CD4-positive, alpha-beta T cell treated with Interleukin-17A for 1 hour (primary cell): ENCODE measurements around the gene RGL2.
A peak's percentile ranks its signal among the peaks of the same experiment; 100 is the strongest.
"Not testable (repeated sequence)": the region's sequence is repeated elsewhere in the genome, so short reads cannot be mapped to it uniquely, and the experiment has no call there.

ENCODE experiments used
- DNase-seq: peaks from one replicate; pipeline ENCODE4 v3.0.0-alpha.2; 2020

Gene RGL2

GRCh38 chr6:33272275-33273128 lies 26.2 kb downstream of the RGL2 start:
- peak; percentile 37 for DNase-seq

- DNase-seq, result peak; percentile 98
Measured at GRCh38 chr6:33271468-33272274, 27.1 kb downstream of the RGL2 start, which contains the start of the genes RPS18 and VPS52. Gene RPS18, plus strand, starts transcription at chr6:33272075. Its CDS starts 45 bp downstream, at chr6:33272120. Gene VPS52, minus strand, starts transcription at chr6:33271876. Its CDS starts 201 bp downstream, at chr6:33271675.

GRCh38 chr6:33271117-33271467 lies 27.6 kb downstream of the RGL2 start:
- no peak for DNase-seq

- DNase-seq, result no peak
Measured at GRCh38 chr6:33264015-33264414, 34.7 kb downstream of the RGL2 start.

GRCh38 chr6:33262490-33262889 lies 36.3 kb downstream of the RGL2 start:
- not testable (repeated sequence) for DNase-seq

- DNase-seq, result no peak
Measured at GRCh38 chr6:33259032-33259431, 39.7 kb downstream of the RGL2 start.

- DNase-seq, result no peak
Measured at GRCh38 chr6:33254591-33254990, 44.2 kb downstream of the RGL2 start.

- DNase-seq, result no peak
Measured at GRCh38 chr6:33252759-33253158, 46.0 kb downstream of the RGL2 start.

- no peak for DNase-seq
Measured at GRCh38 chr6:33251395-33252012, 47.2 kb downstream of the RGL2 start.

- no peak for DNase-seq
Measured at GRCh38 chr6:33250731-33251130, 48.0 kb downstream of the RGL2 start.

GRCh38 chr6:33249732-33250630 lies 48.8 kb downstream of the RGL2 start:
- no peak for DNase-seq

- DNase-seq, result peak; percentile 99
Measured at GRCh38 chr6:33248932-33249731, 49.6 kb downstream of the RGL2 start.

GRCh38 chr6:33248643-33248931 lies 50.2 kb downstream of the RGL2 start:
- DNase-seq, result no peak

- peak; percentile 91 for DNase-seq
Measured at GRCh38 chr6:33247977-33248642, 50.6 kb downstream of the RGL2 start.

GRCh38 chr6:33243476-33243875 lies 55.3 kb downstream of the RGL2 start:
- no peak for DNase-seq

- no peak for DNase-seq
Measured at GRCh38 chr6:33241968-33242367, 56.8 kb downstream of the RGL2 start.
